ENCODE data around the gene SLC25A45.

Gene SLC25A45

GRCh38 chr11:65382033-65382803 lies at the start of gene SLC25A45:
Gene SLC25A45 (minus strand): TSS chr11:65382646. CDS start chr11:65381951, 695 bp downstream.
- peak; percentile 81 to 87 for DNase-seq (ENCODE audit: low read depth in 2 of 2)

- no peak for DNase-seq (ENCODE audit: low read depth in 2 of 2)
Observed at GRCh38 chr11:65431451-65432099, 49.1 kb upstream of the SLC25A45 start.

GRCh38 chr11:65430406-65431217 lies 48.2 kb upstream of the SLC25A45 start:
- DNase-seq (ENCODE audit: low read depth in 2 of 2), result no peak

- DNase-seq (ENCODE audit: low read depth in 2 of 2), result no peak
Observed at GRCh38 chr11:65429724-65430405, 47.4 kb upstream of the SLC25A45 start.

- DNase-seq (ENCODE audit: low read depth in 2 of 2), result no peak
Observed at GRCh38 chr11:65429068-65429681, 46.7 kb upstream of the SLC25A45 start.

GRCh38 chr11:65428578-65429067 lies 46.2 kb upstream of the SLC25A45 start:
- no peak for DNase-seq (ENCODE audit: low read depth in 2 of 2)

GRCh38 chr11:65427691-65428577 lies 45.5 kb upstream of the SLC25A45 start:
- no peak for DNase-seq (ENCODE audit: low read depth in 2 of 2)

- no peak for DNase-seq (ENCODE audit: low read depth in 2 of 2)
Observed at GRCh38 chr11:65426839-65427690, 44.6 kb upstream of the SLC25A45 start.

- DNase-seq (ENCODE audit: low read depth in 2 of 2), result no peak
Observed at GRCh38 chr11:65425971-65426838, 43.8 kb upstream of the SLC25A45 start.

GRCh38 chr11:65425105-65425970 lies 42.9 kb upstream of the SLC25A45 start:
- DNase-seq (ENCODE audit: low read depth in 2 of 2), result peak; percentile 60 to 70

- DNase-seq (ENCODE audit: low read depth in 2 of 2), result peak in 1 of 2 donors; percentile 63
Observed at GRCh38 chr11:65424205-65425104, 42.0 kb upstream of the SLC25A45 start.

- no peak for DNase-seq (ENCODE audit: low read depth in 2 of 2)
Observed at GRCh38 chr11:65423516-65424204, 41.2 kb upstream of the SLC25A45 start.

- peak; percentile 91 to 96 for DNase-seq (ENCODE audit: low read depth in 2 of 2)
Observed at GRCh38 chr11:65422633-65423515, 40.4 kb upstream of the SLC25A45 start, which contains the start of gene NEAT1. Gene NEAT1 (plus strand): TSS chr11:65422798.

All from activated CD4-positive, alpha-beta T cell treated with anti-CD3 and anti-CD28 coated beads for 24 hours (primary cell).